Keratinocyte (primary cell): Measurements from ENCODE around the gene CHD2. TPM values are rescaled to one million over a fixed set of nuclear protein-coding genes. Genes with fewer than 3 reads are reported as not detected.

Experiments used
- DNase-seq: peaks from one replicate; pipeline ENCODE4 v3.0.0-alpha.2; 2011; ENCODE audit warnings: low read depth, missing footprints, low spot score
- FAIRE-seq: peaks from 2 replicates; lab custom pipeline; 2011; peaks lifted over from hg19 to GRCh38; lab: Jason Lieb, UNC
- H2AFZ ChIP-seq: 2 replicates; pipeline ENCODE4 v1.6.0; 2012; ENCODE audit warnings: low read length, control low read depth, inconsistent platforms; ENCODE audit not compliant: control insufficient read depth
- H3K27ac ChIP-seq: 2 replicates; pipeline ENCODE4 v1.5.1; 2011; ENCODE audit warnings: low read length; ENCODE audit not compliant: control insufficient read depth, insufficient read depth
- H3K27me3 ChIP-seq: 3 replicates; pipeline ENCODE4 v1.6.0; 2011; ENCODE audit warnings: low read length; ENCODE audit not compliant: control insufficient read depth, insufficient read depth; ENCODE audit errors: extremely low read depth
- H3K36me3 ChIP-seq, 2 experiments: 2 replicates in 1 of 2; 3 replicates in 1 of 2; pipeline ENCODE4 v1.5.1; 2011; ENCODE audit warnings: low read length in 2 of 2, mild to moderate bottlenecking in 1 of 2; ENCODE audit not compliant: control insufficient read depth in 2 of 2, insufficient read depth in 2 of 2; ENCODE audit errors: extremely low read depth in 1 of 2
- H3K4me1 ChIP-seq: 3 replicates; pipeline ENCODE4 v1.5.1; 2011; ENCODE audit warnings: low read length; ENCODE audit not compliant: control insufficient read depth, insufficient read depth; ENCODE audit errors: extremely low read depth
- H3K4me2 ChIP-seq: 3 replicates; pipeline ENCODE4 v1.6.0; 2011; ENCODE audit warnings: low read depth, low read length; ENCODE audit not compliant: control insufficient read depth, insufficient read depth; ENCODE audit errors: extremely low read depth
- H3K4me3 ChIP-seq, 3 experiments: fragments of 200-600 bp in 1 of 3; sonication (generic) in 1 of 3; 2 replicates in 2 of 3; 3 replicates in 1 of 3; pipeline ENCODE4 v1.5.1; 2011 to 2016; ENCODE audit warnings: low read length in 3 of 3, mild to moderate bottlenecking in 3 of 3, control low read depth in 2 of 3, inconsistent platforms in 1 of 3, low read depth in 1 of 3, mixed read lengths in 1 of 3, mixed run types in 1 of 3, moderate library complexity in 1 of 3; ENCODE audit not compliant: control insufficient read depth in 2 of 3, insufficient read depth in 2 of 3; ENCODE audit errors: extremely low read depth in 1 of 3
- H3K79me2 ChIP-seq: 2 replicates; pipeline ENCODE4 v1.6.0; 2012; ENCODE audit warnings: low read length; ENCODE audit not compliant: control insufficient read depth, insufficient read depth
- H3K9ac ChIP-seq: 3 replicates; pipeline ENCODE4 v1.6.0; 2011; ENCODE audit warnings: low read length; ENCODE audit not compliant: control insufficient read depth, insufficient read depth; ENCODE audit errors: extremely low read depth
- H3K9me1 ChIP-seq: 3 replicates; pipeline ENCODE4 v1.6.0; 2011; ENCODE audit warnings: low read length; ENCODE audit not compliant: control insufficient read depth, insufficient read depth; ENCODE audit errors: extremely low read depth
- H3K9me3 ChIP-seq: 2 replicates; pipeline ENCODE4 v1.5.1; 2012; ENCODE audit warnings: low read depth, low read length; ENCODE audit not compliant: control insufficient read depth
- H4K20me1 ChIP-seq: 3 replicates; pipeline ENCODE4 v1.6.0; 2011; ENCODE audit warnings: low read length; ENCODE audit not compliant: control insufficient read depth, insufficient read depth; ENCODE audit errors: extremely low read depth
- CTCF ChIP-seq, 3 experiments: IDR thresholded peaks in 1 of 3; conservative IDR thresholded peaks in 1 of 3; optimal IDR thresholded peaks in 1 of 3; 2 replicates in 2 of 3; 3 replicates in 1 of 3; pipeline versions ENCODE3 to v1.5.1; 2011; ENCODE audit warnings: low read length in 3 of 3, mild to moderate bottlenecking in 3 of 3, moderate library complexity in 2 of 3, control low read depth in 1 of 3, inconsistent platforms in 1 of 3; ENCODE audit not compliant: insufficient read depth in 2 of 3; ENCODE audit errors: extremely low read depth in 1 of 3
- EZH2 ChIP-seq: IDR thresholded peaks from one replicate; pipeline ENCODE4 v1.6.1; 2012; ENCODE audit warnings: inconsistent platforms, mild to moderate bottlenecking, low read length, moderate library complexity
- dilution Hi-C: fragments of 300-500 bp; cut with MboI; formaldehyde crosslinking; loops from one replicate; pipeline ENCODE4 v1.7.0; 2020; ENCODE audit warnings: low sequenced_read_pairs; ENCODE audit not compliant: extremely low pct_ligation_motif_present
- polyA plus RNA-seq, 5 experiments: library from polyadenylated mRNA; depleted of rRNA in 3 of 5; stranded (reverse) in 3 of 5; stranded (forward) in 1 of 5; unstranded in 1 of 5; fragments of >200 nt; gene quantifications; 1 replicate in 1 of 5; 2 replicates in 3 of 5; 3 replicates in 1 of 5; pipeline versions ENCODE4 v1.2.1 to v1.2.3, GENCODE V29; 2011 to 2012; ENCODE audit warnings: missing spikeins in 2 of 5, low read depth in 1 of 5, low replicate concordance in 1 of 5

CHD2 gene
- polyA plus RNA-seq, 1 donor (not counting 4 experiments of a cell fraction or from before 2014, with no cell fraction given): 62.0 TPM

GRCh38 chr15:93025625-93025982 lies 125.5 kb downstream of the CHD2 start:
- Histone ChIP-seq H3K36me3 (peaks cover 39 to 52% of the 10 kb centered on the region in 2 experiments), H4K20me1 (peaks cover 19% of the 10 kb centered on the region), H3K4me3 (no peak overlapping the region), H3K27ac (no peak overlapping the region), H3K4me2 (no peak overlapping the region), H3K4me1 (peaks cover 34% of the 10 kb centered on the region), H2AFZ (no peak overlapping the region), H3K27me3 (no peaks in the 10 kb centered on the region), H3K79me2 (peaks cover 20% of the 10 kb centered on the region), H3K9me1 (peaks cover 13% of the 10 kb centered on the region), H3K9ac (no peak overlapping the region), H3K9me3 (no peaks in the 10 kb centered on the region)
- dilution Hi-C loops: no loop called here
- FAIRE-seq: no peak
- no peak for DNase-seq
- no peak for TF ChIP-seq EZH2
- TF ChIP-seq CTCF (optimal IDR thresholded peaks at IDR 0.05 in 1 of 3, IDR thresholded peaks at IDR 0.05 in 1 of 3, conservative IDR thresholded peaks at IDR 0.05 in 1 of 3; ENCODE audit: extremely low read depth in 1 of 3, insufficient read depth in 2 of 3, low read length in 3 of 3): no peak

- no peak overlapping the region for H3K4me3 ChIP-seq
- no peak for FAIRE-seq
- dilution Hi-C loops: no loop called here
- DNase-seq: no peak
- H4K20me1 ChIP-seq: peaks cover 19% of the 10 kb centered on the region
- peaks cover 34 to 48% of the 10 kb centered on the region in 2 experiments for H3K36me3 ChIP-seq
- H3K4me2 ChIP-seq: no peak overlapping the region
- H3K4me1 ChIP-seq: peaks cover 34% of the 10 kb centered on the region
- no peaks in the 10 kb centered on the region for H3K27me3 ChIP-seq
- peaks cover 16% of the 10 kb centered on the region for H3K79me2 ChIP-seq
- no peak overlapping the region for H3K27ac ChIP-seq
- peaks cover 13% of the 10 kb centered on the region for H3K9me1 ChIP-seq
- no peak for TF ChIP-seq CTCF (optimal IDR thresholded peaks at IDR 0.05 in 1 of 3, IDR thresholded peaks at IDR 0.05 in 1 of 3, conservative IDR thresholded peaks at IDR 0.05 in 1 of 3; ENCODE audit: extremely low read depth in 1 of 3, insufficient read depth in 2 of 3, low read length in 3 of 3)
- TF ChIP-seq EZH2: no peak
- H2AFZ ChIP-seq: no peak overlapping the region
- H3K9ac ChIP-seq: no peak overlapping the region
- no peaks in the 10 kb centered on the region for H3K9me3 ChIP-seq
Observed at GRCh38 chr15:93026380-93026817, 126.3 kb downstream of the CHD2 start.
